ENCODE data around the gene ZNF823.
"Not testable (repeated sequence)": the region's sequence is repeated elsewhere in the genome, so short reads cannot be mapped to it uniquely, and the experiment has no call there.

Gene ZNF823

GRCh38 chr19:11738746-11739620 is at the start of gene ZNF823:
TSS of gene ZNF823 (minus strand) at chr19:11738946. CDS start at chr19:11738819, 127 bp downstream.
- no peaks in the 10 kb centered on the region for H3K36me3 ChIP-seq (ENCODE audit: control insufficient read depth, low read depth, low read length)
- peak within 1 kb of the TSS; percentile 47 for H3K9ac ChIP-seq (ENCODE audit: low read length)
- H3K27ac ChIP-seq (ENCODE audit: low read length): no peak within 1 kb of the TSS
- H3K4me3 ChIP-seq (ENCODE audit: low read length): peak within 1 kb of the TSS; percentile 60
- H3K9me3 ChIP-seq (ENCODE audit: control insufficient read depth, low read depth, low read length): no peaks in the 10 kb centered on the region
- no peaks in the 10 kb centered on the region for H3K4me1 ChIP-seq (ENCODE audit: control insufficient read depth, low read depth, low read length)
- H3K27me3 ChIP-seq (ENCODE audit: control insufficient read depth, insufficient read depth, low read length): peaks cover 27% of the 10 kb centered on the region

DNA sequence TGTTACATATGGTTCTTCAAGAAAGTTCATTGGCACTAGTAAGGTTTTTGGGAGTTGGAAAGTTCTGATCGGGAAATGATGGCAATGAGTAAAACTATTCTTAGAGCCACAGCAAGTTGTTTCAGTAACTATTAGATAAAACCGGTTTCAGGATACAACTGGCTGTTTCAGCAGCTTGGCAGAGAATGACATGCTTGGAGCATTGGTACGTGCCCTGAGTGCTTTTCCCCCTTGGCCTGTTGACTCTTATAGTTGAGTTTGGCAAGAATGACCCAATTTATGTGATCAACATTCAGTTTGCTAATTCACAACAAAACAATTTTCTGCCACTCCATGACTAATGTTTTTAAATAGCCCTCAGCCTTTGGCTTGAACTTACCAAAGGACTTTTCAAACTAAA is 48.8 kb upstream of the ZNF823 start:
- no peaks in the 10 kb centered on the region for H3K36me3 ChIP-seq (ENCODE audit: control insufficient read depth, low read depth, low read length)
- H3K4me3 ChIP-seq (ENCODE audit: low read length): no peak overlapping the region
- H3K9me3 ChIP-seq (ENCODE audit: control insufficient read depth, low read depth, low read length): no peaks in the 10 kb centered on the region
- H3K27me3 ChIP-seq (ENCODE audit: control insufficient read depth, insufficient read depth, low read length): no peaks in the 10 kb centered on the region
- H3K27ac ChIP-seq (ENCODE audit: low read length): no peak overlapping the region
- no peaks in the 10 kb centered on the region for H3K4me1 ChIP-seq (ENCODE audit: control insufficient read depth, low read depth, low read length)
- H3K9ac ChIP-seq (ENCODE audit: low read length): no peak overlapping the region

DNA sequence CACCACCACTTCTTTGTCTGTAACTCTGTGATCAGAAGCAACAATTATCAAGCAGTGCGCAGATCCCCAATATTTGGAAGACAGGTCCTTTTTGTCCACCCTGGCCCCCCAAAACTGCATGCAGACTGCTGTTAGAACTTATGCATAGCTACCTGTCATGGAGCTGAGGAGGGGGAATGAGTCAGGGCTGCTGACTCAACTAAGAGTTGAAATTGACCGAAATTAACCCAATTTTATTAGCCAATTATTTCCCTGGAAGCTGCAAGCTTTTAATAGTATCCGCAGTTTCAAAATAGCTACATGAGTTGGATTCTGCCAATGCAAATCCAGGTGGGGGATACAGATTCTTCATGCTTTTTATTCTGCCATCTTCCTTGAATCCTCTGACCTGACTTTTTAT is 45.6 kb upstream of the ZNF823 start:
- no peaks in the 10 kb centered on the region for H3K36me3 ChIP-seq (ENCODE audit: control insufficient read depth, low read depth, low read length)
- H3K27ac ChIP-seq (ENCODE audit: low read length): no peak overlapping the region
- peaks cover 18% of the 10 kb centered on the region for H3K9me3 ChIP-seq (ENCODE audit: control insufficient read depth, low read depth, low read length)

DNA sequence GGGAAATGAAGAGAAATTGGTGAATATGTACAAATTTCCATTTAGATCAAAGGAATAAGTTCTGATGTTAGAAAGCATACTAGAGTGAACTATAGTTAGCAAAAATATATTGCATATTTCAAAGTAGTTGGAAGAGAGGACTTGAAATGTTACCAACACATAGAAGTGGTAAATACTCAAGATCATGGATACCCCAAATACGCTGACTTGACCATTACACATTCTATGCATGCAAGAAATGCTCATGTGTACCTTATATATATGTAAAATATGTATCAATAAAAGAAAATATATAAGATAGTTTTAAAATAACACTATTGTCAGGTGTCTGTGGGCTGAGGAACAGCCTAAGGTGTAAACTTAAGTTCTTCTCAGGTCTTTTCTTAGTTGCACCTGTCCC is 45.0 kb upstream of the ZNF823 start:
- no peak overlapping the region for H3K27ac ChIP-seq (ENCODE audit: low read length)
- H3K4me1 ChIP-seq (ENCODE audit: control insufficient read depth, low read depth, low read length): no peaks in the 10 kb centered on the region
- H3K27me3 ChIP-seq (ENCODE audit: control insufficient read depth, insufficient read depth, low read length): no peaks in the 10 kb centered on the region
- H3K9me3 ChIP-seq (ENCODE audit: control insufficient read depth, low read depth, low read length): peaks cover 18% of the 10 kb centered on the region
- H3K36me3 ChIP-seq (ENCODE audit: control insufficient read depth, low read depth, low read length): no peaks in the 10 kb centered on the region
- no peak overlapping the region for H3K4me3 ChIP-seq (ENCODE audit: low read length)
- no peak overlapping the region for H3K9ac ChIP-seq (ENCODE audit: low read length)

More for the DNA sequence above, 45.6 kb upstream of the ZNF823 start:
- H3K4me1 ChIP-seq (ENCODE audit: control insufficient read depth, low read depth, low read length): no peaks in the 10 kb centered on the region
- H3K9ac ChIP-seq (ENCODE audit: low read length): no peak overlapping the region
- no peak overlapping the region for H3K4me3 ChIP-seq (ENCODE audit: low read length)
- no peaks in the 10 kb centered on the region for H3K27me3 ChIP-seq (ENCODE audit: control insufficient read depth, insufficient read depth, low read length)

DNA sequence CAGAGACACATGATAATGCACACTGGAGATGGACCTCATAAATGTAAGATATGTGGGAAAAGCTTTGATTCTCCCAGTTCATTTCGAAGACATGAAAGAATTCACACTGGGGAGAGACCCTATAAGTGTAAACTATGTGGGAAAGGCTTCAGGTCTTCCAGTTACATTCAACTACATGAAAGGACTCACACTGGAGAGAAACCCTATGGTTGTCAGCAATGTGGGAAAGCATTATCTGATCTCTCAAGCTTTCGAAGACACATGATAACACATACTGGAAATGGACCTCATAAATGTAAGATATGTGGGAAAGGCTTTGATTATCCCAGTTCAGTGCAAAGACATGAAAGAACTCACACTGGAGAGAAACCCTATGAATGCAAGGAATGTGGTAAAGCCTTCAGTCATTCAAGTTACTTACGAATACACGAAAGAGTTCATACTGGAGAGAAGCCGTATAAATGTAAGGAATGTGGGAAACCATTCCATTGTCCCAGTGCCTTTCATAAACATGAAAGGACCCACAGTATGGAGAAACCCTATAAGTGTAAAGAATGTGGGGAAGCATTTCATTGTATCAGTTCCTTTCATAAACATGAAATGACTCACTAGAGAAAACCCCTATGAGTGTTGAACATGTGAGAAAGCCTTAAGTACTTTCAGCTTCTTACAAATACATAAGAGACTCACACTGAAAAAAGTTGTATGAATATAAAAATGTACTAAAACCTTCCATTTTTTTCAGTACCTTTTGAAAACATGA is 42.7 kb upstream of the ZNF823 start:
- Histone ChIP-seq H3K9me3 (ENCODE audit: control insufficient read depth, low read depth, low read length) (peaks cover 18% of the 10 kb centered on the region), H3K27ac (ENCODE audit: low read length) (no peak overlapping the region), H3K4me3 (ENCODE audit: low read length) (no peak overlapping the region), H3K9ac (ENCODE audit: low read length) (no peak overlapping the region), H3K36me3 (ENCODE audit: control insufficient read depth, low read depth, low read length) (no peaks in the 10 kb centered on the region), H3K4me1 (ENCODE audit: control insufficient read depth, low read depth, low read length) (no peaks in the 10 kb centered on the region), H3K27me3 (ENCODE audit: control insufficient read depth, insufficient read depth, low read length) (no peaks in the 10 kb centered on the region)

DNA sequence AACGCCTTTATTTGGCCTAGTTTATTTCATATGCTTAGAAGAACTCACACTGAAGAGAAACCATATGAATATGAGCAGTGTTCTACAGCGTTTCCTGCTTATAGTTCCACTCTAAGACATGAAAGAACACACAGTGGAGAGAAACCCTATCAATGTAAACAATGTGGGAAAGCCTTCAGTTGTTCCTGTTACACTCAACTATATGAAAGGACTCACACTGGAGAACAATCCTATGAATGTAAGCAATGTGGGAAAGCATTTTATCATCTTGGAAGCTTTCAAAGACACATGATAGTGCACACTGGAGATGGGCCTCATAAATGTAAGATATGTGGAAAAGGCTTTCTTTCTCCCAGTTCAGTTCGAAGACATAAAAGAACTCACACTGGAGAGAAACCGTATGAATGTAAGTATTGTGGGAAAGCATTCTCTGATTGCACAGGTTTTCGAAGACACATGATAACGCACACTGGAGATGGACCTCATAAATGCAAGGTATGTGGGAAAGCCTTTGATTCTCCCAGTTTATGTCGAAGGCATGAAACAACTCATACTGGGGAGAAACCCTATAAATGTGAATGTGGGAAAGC is 41.8 kb upstream of the ZNF823 start:
- H3K4me1 ChIP-seq (ENCODE audit: control insufficient read depth, low read depth, low read length): no peaks in the 10 kb centered on the region
- no peak overlapping the region for H3K9ac ChIP-seq (ENCODE audit: low read length)
- peaks cover 18% of the 10 kb centered on the region for H3K9me3 ChIP-seq (ENCODE audit: control insufficient read depth, low read depth, low read length)
- H3K27me3 ChIP-seq (ENCODE audit: control insufficient read depth, insufficient read depth, low read length): no peaks in the 10 kb centered on the region
- H3K27ac ChIP-seq (ENCODE audit: low read length): no peak overlapping the region
- H3K4me3 ChIP-seq (ENCODE audit: low read length): no peak overlapping the region
- no peaks in the 10 kb centered on the region for H3K36me3 ChIP-seq (ENCODE audit: control insufficient read depth, low read depth, low read length)

- not testable (repeated sequence) for H3K4me3 ChIP-seq (ENCODE audit: low read length); H3K36me3 ChIP-seq (ENCODE audit: control insufficient read depth, low read depth, low read length); H3K27ac ChIP-seq (ENCODE audit: low read length); H3K27me3 ChIP-seq (ENCODE audit: control insufficient read depth, insufficient read depth, low read length); H3K9ac ChIP-seq (ENCODE audit: low read length); H3K4me1 ChIP-seq (ENCODE audit: control insufficient read depth, low read depth, low read length)
- peaks cover 17% of the 10 kb centered on the region for H3K9me3 ChIP-seq (ENCODE audit: control insufficient read depth, low read depth, low read length)
Observed at GRCh38 chr19:11776669-11777068, 37.9 kb upstream of the ZNF823 start.

GRCh38 chr19:11771520-11771919 is 32.8 kb upstream of the ZNF823 start:
- H3K9me3 ChIP-seq (ENCODE audit: control insufficient read depth, low read depth, low read length); H3K27ac ChIP-seq (ENCODE audit: low read length); H3K4me1 ChIP-seq (ENCODE audit: control insufficient read depth, low read depth, low read length); H3K9ac ChIP-seq (ENCODE audit: low read length); H3K4me3 ChIP-seq (ENCODE audit: low read length); H3K36me3 ChIP-seq (ENCODE audit: control insufficient read depth, low read depth, low read length): not testable (repeated sequence)
- H3K27me3 ChIP-seq (ENCODE audit: control insufficient read depth, insufficient read depth, low read length): peaks cover 24% of the 10 kb centered on the region

- Histone ChIP-seq H3K27me3 (ENCODE audit: control insufficient read depth, insufficient read depth, low read length) (peaks cover 24% of the 10 kb centered on the region), H3K27ac (ENCODE audit: low read length) (no peak overlapping the region), H3K9ac (ENCODE audit: low read length) (no peak overlapping the region), H3K36me3 (ENCODE audit: control insufficient read depth, low read depth, low read length) (no peaks in the 10 kb centered on the region), H3K4me1 (ENCODE audit: control insufficient read depth, low read depth, low read length) (peaks cover 4% of the 10 kb centered on the region), H3K9me3 (ENCODE audit: control insufficient read depth, low read depth, low read length) (no peaks in the 10 kb centered on the region), H3K4me3 (ENCODE audit: low read length) (no peak overlapping the region)
Observed at GRCh38 chr19:11769995-11770394, 31.2 kb upstream of the ZNF823 start.

GRCh38 chr19:11767633-11768133 is 28.9 kb upstream of the ZNF823 start:
- peaks cover 4% of the 10 kb centered on the region for H3K4me1 ChIP-seq (ENCODE audit: control insufficient read depth, low read depth, low read length)
- H3K27ac ChIP-seq (ENCODE audit: low read length): no peak overlapping the region
- H3K9ac ChIP-seq (ENCODE audit: low read length): peak overlapping the region; percentile 56
- no peaks in the 10 kb centered on the region for H3K9me3 ChIP-seq (ENCODE audit: control insufficient read depth, low read depth, low read length)
- H3K36me3 ChIP-seq (ENCODE audit: control insufficient read depth, low read depth, low read length): no peaks in the 10 kb centered on the region
- peaks cover 24% of the 10 kb centered on the region for H3K27me3 ChIP-seq (ENCODE audit: control insufficient read depth, insufficient read depth, low read length)
- H3K4me3 ChIP-seq (ENCODE audit: low read length): peak overlapping the region; percentile 78

All from iPS-18a (cell line).